Measurements from ENCODE around the gene TCF4. TPM values are rescaled to one million over a fixed set of nuclear protein-coding genes. Genes with fewer than 3 reads are reported as not detected.

Gene TCF4
- total RNA-seq, 1 experiment from 2014 or later: 2.3 TPM

GRCh38 chr18:55629133-55629532 is 41.1 kb upstream of the TCF4 start:
- intact Hi-C loops (cut with micrococcal nuclease; ENCODE audit: unreplicated experiment): no loop called here
- ATAC-seq: no peak
- no TSS peak for BruUV-seq (replicated peaks)
- Histone ChIP-seq H3K36me3 (ENCODE audit: control insufficient read depth, insufficient read depth, low read length) (no peaks in the 10 kb centered on the region), H3K27ac (ENCODE audit: low read length) (no peak overlapping the region), H3K4me3 (ENCODE audit: low read depth in 2 of 2, low read length in 2 of 2) (no peak overlapping the region), H3K4me1 (ENCODE audit: control insufficient read depth, insufficient read depth, low read length) (no peaks in the 10 kb centered on the region), H3K9me3 (ENCODE audit: control insufficient read depth, insufficient read depth, low read depth, low read length) (no peaks in the 10 kb centered on the region), H3K27me3 (ENCODE audit: control insufficient read depth, insufficient read depth, low read length) (no peaks in the 10 kb centered on the region)
- no peak for DNase-seq (ENCODE audit: low read depth, low spot score)
- in situ Hi-C loops (cut with HindIII; ENCODE audit: low pct_unique_long_range_greater_than_20kb, low sequenced_read_pairs): no loop called here
- ChIA-PET CTCF (no interaction called here), POLR2A (no interaction called here)
- TF ChIP-seq SIN3A (IDR thresholded peaks at IDR 0.05; ENCODE audit: borderline replicate concordance, insufficient read depth, low read depth, low read length) (no peak), POLR2AphosphoS5 (IDR thresholded peaks at IDR 0.05; ENCODE audit: low read depth, low read length) (no peak), REST (IDR thresholded peaks at IDR 0.05; ENCODE audit: insufficient read depth in 1 of 2, low read depth in 2 of 2, low read length in 1 of 2) (no peak), TCF7L2 (IDR thresholded peaks at IDR 0.05; ENCODE audit: low read depth, low read length) (no peak)
- TF ChIP-seq, protein P1, sequence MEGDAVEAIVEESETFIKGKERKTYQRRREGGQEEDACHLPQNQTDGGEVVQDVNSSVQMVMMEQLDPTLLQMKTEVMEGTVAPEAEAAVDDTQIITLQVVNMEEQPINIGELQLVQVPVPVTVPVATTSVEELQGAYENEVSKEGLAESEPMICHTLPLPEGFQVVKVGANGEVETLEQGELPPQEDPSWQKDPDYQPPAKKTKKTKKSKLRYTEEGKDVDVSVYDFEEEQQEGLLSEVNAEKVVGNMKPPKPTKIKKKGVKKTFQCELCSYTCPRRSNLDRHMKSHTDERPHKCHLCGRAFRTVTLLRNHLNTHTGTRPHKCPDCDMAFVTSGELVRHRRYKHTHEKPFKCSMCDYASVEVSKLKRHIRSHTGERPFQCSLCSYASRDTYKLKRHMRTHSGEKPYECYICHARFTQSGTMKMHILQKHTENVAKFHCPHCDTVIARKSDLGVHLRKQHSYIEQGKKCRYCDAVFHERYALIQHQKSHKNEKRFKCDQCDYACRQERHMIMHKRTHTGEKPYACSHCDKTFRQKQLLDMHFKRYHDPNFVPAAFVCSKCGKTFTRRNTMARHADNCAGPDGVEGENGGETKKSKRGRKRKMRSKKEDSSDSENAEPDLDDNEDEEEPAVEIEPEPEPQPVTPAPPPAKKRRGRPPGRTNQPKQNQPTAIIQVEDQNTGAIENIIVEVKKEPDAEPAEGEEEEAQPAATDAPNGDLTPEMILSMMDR (IDR thresholded peaks at IDR 0.05): no peak

- ChIA-PET CTCF (no interaction called here), POLR2A (no interaction called here)
- Histone ChIP-seq H3K9me3 (ENCODE audit: control insufficient read depth, insufficient read depth, low read depth, low read length) (no peaks in the 10 kb centered on the region), H3K4me1 (ENCODE audit: control insufficient read depth, insufficient read depth, low read length) (no peaks in the 10 kb centered on the region), H3K27ac (ENCODE audit: low read length) (no peak overlapping the region), H3K4me3 (ENCODE audit: low read depth in 2 of 2, low read length in 2 of 2) (no peak overlapping the region), H3K27me3 (ENCODE audit: control insufficient read depth, insufficient read depth, low read length) (no peaks in the 10 kb centered on the region), H3K36me3 (ENCODE audit: control insufficient read depth, insufficient read depth, low read length) (no peaks in the 10 kb centered on the region)
- ATAC-seq (no peak), DNase-seq (ENCODE audit: low read depth, low spot score) (no peak)
- intact Hi-C loops (cut with micrococcal nuclease; ENCODE audit: unreplicated experiment): no loop called here
- BruUV-seq (replicated peaks): no TSS peak
- in situ Hi-C loops (cut with HindIII; ENCODE audit: low pct_unique_long_range_greater_than_20kb, low sequenced_read_pairs): no loop called here
- TF ChIP-seq, protein P1 (IDR thresholded peaks at IDR 0.05): no peak
- TF ChIP-seq REST (IDR thresholded peaks at IDR 0.05; ENCODE audit: insufficient read depth in 1 of 2, low read depth in 2 of 2, low read length in 1 of 2) (no peak), POLR2AphosphoS5 (IDR thresholded peaks at IDR 0.05; ENCODE audit: low read depth, low read length) (no peak), TCF7L2 (IDR thresholded peaks at IDR 0.05; ENCODE audit: low read depth, low read length) (no peak), SIN3A (IDR thresholded peaks at IDR 0.05; ENCODE audit: borderline replicate concordance, insufficient read depth, low read depth, low read length) (no peak)
These were observed 39.0 kb upstream of the TCF4 start for GRCh38 chr18:55627007-55627406.

All from Panc1 (cell line).